Epithelial cell of prostate (primary cell): Measurements from ENCODE around the gene PDE6A.

Source experiments
- DNase-seq: peaks from one replicate; pipeline ENCODE4 v3.0.0-alpha.2; 2011; ENCODE audit warnings: low read depth, low spot score
- H3K27ac ChIP-seq: fragments of 450-650 bp; 2 replicates; pipeline ENCODE4 v1.5.1; 2017; ENCODE audit warnings: mild to moderate bottlenecking

Gene PDE6A

GRCh38 chr5:149931992-149932436 is 12.6 kb downstream of the PDE6A start:
- no peak for DNase-seq
- H3K27ac ChIP-seq, result no peak overlapping the region

- H3K27ac ChIP-seq, result no peak overlapping the region
- DNase-seq, result no peak
Observed at GRCh38 chr5:149930749-149931574, 13.6 kb downstream of the PDE6A start.

DNA sequence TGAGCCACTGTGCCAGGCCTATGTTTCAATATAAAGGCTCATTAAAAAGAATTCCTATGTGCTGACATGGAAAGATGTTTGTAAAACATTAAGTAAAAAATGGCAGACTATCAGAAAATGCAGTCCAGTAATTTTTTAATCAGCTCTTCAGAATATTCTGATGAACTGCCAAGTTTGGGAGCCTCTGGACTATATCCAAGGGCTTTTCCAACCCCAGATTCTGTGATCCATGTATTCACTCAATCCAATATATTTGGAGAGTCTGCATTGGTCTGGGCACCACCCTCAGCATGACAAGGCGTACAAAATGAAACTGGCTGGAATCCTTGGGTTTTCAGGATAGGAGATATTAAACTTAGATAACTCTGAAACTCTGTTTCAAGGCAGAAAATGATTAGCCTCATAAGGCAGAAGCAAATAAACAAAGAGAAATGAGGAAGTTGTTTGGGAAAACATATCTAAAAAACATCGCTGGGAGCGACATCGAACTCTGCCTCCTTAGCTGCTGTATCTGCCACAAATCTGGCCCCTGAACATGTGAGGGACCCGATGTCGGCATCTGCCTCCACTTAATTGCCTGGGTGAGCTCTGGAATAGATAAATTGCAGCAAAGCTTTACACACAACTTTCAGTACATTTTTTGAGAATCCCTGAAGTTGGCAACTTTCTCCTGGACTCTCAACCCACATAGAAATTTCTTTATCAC is 14.4 kb downstream of the PDE6A start:
- DNase-seq, result no peak
- no peak overlapping the region for H3K27ac ChIP-seq

DNA sequence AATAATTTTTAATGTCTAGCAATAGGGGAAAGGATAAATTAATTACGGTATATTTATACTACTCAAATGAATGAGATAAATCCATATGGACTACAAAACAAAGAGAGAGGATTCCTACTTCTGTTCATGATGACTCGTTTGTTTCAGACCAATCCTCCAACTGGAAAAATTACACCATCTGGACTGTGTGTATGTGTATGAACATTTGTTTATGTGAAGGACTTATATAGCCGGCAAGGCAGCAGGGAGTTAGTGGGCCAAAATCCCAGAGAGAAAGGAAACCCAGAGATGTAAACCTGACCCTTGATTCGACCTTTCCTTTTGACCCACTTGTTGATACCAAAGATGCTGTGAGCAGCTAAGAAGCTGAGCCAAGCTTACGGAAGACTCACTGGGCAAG is 20.1 kb downstream of the PDE6A start:
- no peak for DNase-seq
- no peak overlapping the region for H3K27ac ChIP-seq

GRCh38 chr5:149922950-149923349 is 21.6 kb downstream of the PDE6A start:
- H3K27ac ChIP-seq, result no peak overlapping the region
- no peak for DNase-seq

DNA sequence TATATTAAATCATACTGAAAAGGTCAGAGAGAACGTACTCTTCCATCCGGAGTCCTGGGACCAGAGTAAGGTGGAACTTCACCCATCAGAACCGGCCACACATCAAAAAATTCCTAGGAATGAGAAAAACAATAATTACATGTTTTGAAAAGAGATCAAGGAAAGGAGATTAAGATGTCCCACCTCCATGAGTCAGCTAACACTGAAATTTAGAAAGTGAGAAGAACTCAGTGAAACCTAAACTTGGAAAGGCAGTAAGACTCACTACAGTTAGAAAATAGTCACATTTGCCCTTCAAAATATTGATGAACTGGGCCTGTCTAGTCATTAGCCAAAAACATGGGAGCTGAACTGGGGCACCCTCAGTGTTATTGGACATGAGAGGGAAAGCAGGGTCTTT is 23.0 kb downstream of the PDE6A start:
- no peak for DNase-seq
- no peak overlapping the region for H3K27ac ChIP-seq

GRCh38 chr5:149917073-149917676 is 27.4 kb downstream of the PDE6A start:
- H3K27ac ChIP-seq, result peak overlapping the region; percentile 65
- DNase-seq, result no peak

DNA sequence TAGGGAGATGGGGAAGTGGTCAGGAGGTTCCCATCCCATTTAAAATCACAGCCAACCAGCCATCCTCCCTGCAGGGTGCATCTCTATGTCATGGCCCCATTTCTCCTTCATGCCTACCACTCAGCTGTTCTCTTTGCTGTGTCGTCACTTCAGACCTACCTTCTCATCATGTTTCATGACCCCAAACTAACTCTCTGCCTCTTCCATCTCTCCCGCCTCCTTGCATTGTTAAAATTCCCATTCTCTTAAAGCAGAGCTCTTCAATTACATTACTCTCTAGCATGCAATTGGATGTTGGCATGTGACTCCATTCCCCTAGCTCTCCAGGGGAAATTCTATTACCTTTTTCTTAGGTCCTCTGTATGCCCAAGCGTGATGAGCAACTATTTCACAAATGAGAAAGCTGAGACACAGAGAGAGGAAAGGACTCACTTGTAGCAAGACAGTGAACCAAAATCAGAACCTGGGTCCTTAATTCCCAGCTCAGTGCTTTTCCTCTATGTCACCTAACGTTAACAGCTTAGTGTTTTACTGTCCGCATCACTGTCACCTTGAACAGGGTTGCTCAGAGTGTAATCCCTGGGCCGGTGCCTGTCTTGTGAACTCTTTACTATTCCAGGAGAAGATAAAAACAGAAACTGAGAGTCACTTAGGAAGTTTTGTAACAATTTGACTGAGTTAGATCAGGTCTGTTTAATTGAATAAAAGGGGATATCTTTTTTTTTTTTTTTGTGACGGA is 28.1 kb downstream of the PDE6A start:
- H3K27ac ChIP-seq, result peak overlapping the region; percentile 65
- DNase-seq, result no peak

DNA sequence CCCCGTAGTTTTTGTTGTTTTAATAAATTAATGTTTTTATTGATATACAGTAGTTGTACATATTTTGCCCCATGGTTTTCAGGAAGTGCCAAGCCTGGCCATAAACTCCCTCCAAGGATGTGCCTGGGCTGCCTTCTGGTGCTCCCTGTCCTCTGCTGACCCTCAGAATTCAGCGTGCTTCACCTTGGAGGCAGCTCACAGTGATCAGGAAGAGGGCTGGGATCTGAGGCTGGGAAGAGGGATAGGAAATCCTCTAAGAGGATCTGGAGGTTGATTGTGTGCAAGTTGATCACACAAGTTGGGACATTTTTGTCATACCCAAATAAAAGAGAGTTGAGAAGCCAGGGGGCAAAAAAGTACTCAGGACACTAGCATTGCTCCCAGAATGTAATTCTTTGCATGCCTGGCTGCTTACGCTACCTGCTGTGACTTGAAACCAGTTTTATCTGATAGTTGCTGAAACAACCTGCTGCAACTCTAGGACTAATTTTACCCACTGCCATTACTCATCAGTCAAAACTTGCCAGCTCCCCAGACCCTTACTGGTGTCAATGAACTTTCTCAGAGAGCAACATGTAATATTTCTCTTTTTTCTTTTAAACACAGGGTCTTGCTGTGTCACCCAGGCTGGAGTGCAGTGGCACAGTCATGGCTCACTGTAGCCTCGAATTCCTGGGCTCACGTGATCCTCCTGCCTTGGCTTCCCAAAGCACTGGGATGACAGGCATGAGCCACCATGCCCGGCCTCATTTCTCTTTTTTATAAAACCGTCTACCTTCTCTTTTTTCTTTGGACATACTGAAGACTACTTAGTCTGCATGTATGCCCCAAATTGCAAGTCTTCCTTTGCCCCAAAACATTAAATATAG is 29.0 kb downstream of the PDE6A start:
- DNase-seq, result peak; percentile 44
- H3K27ac ChIP-seq, result peak overlapping the region; percentile 65

GRCh38 chr5:149913436-149914419 is 30.9 kb downstream of the PDE6A start:
- DNase-seq, result no peak
- H3K27ac ChIP-seq, result no peak overlapping the region

DNA sequence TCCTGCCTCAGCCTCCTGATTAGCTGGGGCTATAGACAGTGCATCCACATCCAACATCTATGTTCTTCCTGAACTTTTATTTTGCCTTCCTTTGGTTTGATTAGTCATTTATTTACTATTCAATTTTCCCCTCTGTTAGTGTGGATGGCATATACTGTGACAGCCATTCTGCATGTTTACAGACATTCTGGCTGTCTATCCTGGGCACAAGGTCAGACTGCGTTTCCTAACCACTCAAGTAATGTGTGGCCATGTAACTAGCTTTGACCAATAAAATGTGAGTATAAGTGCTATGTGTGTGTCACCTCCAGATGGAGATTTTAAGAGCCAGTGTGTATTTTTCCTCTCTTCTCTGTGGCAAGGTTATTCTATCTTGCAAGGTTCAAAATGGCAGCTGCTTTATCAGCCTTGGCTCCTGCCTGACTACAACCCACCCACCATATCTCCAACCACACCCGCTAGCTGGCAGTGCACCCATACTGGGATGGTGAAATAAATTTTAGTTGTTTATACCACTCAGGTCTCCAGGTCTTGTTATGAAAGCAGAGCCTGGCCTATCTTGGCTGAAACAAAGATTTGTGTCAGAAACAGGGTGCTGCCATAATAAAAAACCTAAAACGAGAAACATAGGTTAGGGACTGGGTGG is 32.2 kb downstream of the PDE6A start:
- no peak for DNase-seq
- no peak overlapping the region for H3K27ac ChIP-seq

DNA sequence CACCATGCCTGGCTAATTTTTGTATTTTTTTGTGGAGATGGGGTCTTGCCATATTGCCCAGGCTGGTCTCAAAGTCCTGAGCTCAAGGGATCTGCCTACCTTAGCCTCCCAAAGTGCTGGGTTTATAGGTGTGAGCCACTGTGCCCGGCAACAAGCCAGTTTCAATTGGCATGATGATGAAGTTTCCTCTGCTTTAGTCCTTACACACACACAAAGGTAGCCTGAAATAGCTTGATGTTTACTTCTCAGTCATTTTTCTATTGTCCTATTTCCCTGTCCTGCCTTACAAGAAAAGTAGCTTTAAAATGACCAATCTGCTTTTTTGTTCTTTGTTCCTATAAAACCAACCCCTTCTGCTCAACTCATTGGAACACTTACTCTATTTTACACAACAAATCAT is 33.6 kb downstream of the PDE6A start:
- no peak overlapping the region for H3K27ac ChIP-seq
- peak; percentile 53 for DNase-seq

DNA sequence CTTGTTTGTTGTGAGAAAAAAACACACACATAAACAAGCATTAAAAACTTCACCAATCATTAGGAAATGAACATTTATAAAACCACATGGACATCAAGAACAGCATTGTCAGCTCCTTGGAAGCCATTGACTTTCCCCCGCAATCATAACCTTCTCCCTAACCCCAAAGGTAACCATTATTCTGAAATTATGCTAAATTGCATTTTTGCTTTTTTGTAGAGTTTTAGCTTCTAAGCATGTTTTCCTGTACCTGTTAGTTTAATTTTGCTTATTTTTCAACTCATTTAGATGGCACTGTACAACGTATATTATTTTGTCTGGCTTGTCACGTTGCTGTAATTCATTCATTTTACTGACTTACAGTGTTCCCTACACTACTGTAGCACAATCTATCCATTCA is 36.8 kb downstream of the PDE6A start:
- no peak overlapping the region for H3K27ac ChIP-seq
- no peak for DNase-seq

DNA sequence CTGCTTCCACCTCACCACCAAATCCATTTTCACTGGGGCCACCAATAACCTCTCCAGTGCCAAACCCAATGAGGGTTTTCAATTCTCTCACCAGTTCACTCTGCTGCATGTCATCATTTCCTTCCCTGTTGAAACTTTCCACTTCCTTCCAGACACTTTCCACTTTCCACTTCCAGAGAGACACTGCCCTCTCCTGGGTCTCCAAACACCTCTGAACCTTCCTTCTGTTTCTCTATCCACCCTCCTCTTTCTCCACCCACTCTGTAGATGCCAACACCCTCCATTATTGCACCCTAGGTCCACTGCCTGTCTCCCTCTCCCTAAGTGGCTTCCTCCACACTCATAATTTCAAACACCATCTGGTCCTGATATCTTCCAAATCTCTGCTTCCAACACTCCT is 39.6 kb downstream of the PDE6A start:
- DNase-seq, result no peak

GRCh38 chr5:149904293-149904886 is 40.2 kb downstream of the PDE6A start:
- H3K27ac ChIP-seq, result no peak overlapping the region
- no peak for DNase-seq

More for the DNA sequence above, 39.6 kb downstream of the PDE6A start:
- H3K27ac ChIP-seq, result no peak overlapping the region

DNA sequence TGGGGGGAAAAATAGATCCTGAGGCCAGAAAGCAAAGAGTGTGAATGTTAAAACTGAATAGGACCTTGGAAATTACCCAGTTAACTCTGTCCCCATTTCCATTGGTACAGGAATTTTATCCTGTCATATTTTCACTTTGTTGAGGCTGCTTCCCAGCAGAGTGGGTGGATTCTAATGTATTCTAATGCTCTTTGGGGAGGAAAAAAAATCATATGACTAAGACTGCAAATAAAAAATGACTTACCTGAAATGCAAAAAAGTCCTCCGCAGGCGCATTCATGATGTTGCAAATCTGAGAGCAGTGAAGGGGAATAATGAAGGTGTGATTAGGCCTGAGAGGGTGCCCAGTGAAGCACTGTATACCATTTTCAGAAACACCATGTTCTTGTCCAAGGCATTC is 41.2 kb downstream of the PDE6A start:
- H3K27ac ChIP-seq, result no peak overlapping the region
- DNase-seq, result no peak

DNA sequence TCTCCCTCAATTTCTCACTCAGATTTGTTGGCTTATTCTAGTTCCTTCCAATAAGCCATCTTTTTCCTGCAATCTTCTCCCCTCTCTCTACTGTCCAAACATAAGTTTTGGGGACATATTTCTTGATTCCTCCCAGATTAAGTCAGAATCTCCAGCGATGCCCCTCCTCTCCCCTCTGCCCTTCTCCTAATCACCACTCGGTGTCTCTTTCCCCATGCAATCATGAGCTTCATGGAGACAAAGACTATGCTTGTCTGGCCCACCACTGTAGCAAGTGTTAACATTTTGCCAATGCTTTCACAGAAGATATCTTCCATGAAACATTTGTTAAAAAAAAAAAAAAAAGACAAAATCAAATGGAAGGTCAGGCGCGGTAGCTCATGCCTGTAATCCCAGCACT is 42.4 kb downstream of the PDE6A start:
- DNase-seq, result no peak
- no peak overlapping the region for H3K27ac ChIP-seq

- DNase-seq, result no peak
Observed at GRCh38 chr5:149901511-149901910, 43.1 kb downstream of the PDE6A start.

More at GRCh38 chr5:149901511-149901910, 43.1 kb downstream of the PDE6A start:
- H3K27ac ChIP-seq, result no peak overlapping the region
